HCT116 (cell line): ENCODE measurements around the gene UBE2L3. TPM values are rescaled to one million over a fixed set of nuclear protein-coding genes. Genes with fewer than 3 reads are reported as not detected.

Source experiments
- ATAC-seq: fragments of 200-7000 bp; cut with Tn5 transposase; 2 replicates; pipeline ENCODE4 v1.9.1; 2020; ENCODE audit warnings: mild to moderate bottlenecking, moderate library complexity
- BruUV-seq: library from RNA; stranded (reverse); fragments of 400-500 nt; replicated peaks from 2 replicates; lab custom pipeline; 2021; lab: Mats Ljungman, UMichigan
- CTCF ChIA-PET: fragments of 300-600 bp; sonication (Branson Sonifier 250); formaldehyde crosslinking; loops from one replicate; lab custom pipeline; 2021; ENCODE audit warnings: antibody characterized with exemption; lab: Charles Lee
- POLR2A ChIA-PET: fragments of 300-600, 350-600 bp; sonication (Branson Sonifier 250); formaldehyde crosslinking; loops from one replicate; lab custom pipeline; 2021; ENCODE audit warnings: antibody characterized with exemption; lab: Charles Lee
- RAD21 ChIA-PET, 2 experiments: fragments of 300-600 bp; sonication (Branson Sonifier 250); formaldehyde crosslinking; loops; one replicate each; lab custom pipeline; 2023; ENCODE audit warnings: low total read pairs in 2 of 2; ENCODE audit not compliant: uncharacterized antibody in 2 of 2, unreplicated experiment in 2 of 2, low non-redundant PET in 1 of 2; lab: Charles Lee
- DNase-seq: peaks from one replicate; pipeline ENCODE4 v3.0.0-alpha.2; 2010; ENCODE audit warnings: low read depth, low spot score
- H2AFZ ChIP-seq: fragments of 200-600 bp; shearing (Covaris generic), sonication (generic); 2 replicates; pipeline ENCODE4 v1.6.1; 2017; ENCODE audit warnings: low read depth, mixed run types, mixed read lengths, antibody characterized with exemption, low read length; ENCODE audit not compliant: poor library complexity, severe bottlenecking
- H3K27ac ChIP-seq: 2 replicates; pipeline ENCODE4 v1.5.1; 2012; ENCODE audit warnings: low read depth, low read length
- H3K27me3 ChIP-seq: fragments of 200-600 bp; sonication (generic); 2 replicates; pipeline ENCODE4 v1.6.1; 2016; ENCODE audit warnings: mixed run types, low read length, mixed read lengths; ENCODE audit not compliant: insufficient read depth
- H3K36me3 ChIP-seq, 2 experiments: fragments of 200-500 bp in 1 of 2; fragments of 200-600 bp in 1 of 2; sonication (Bioruptor generic) in 1 of 2; sonication (generic) in 1 of 2; 2 replicates each; pipeline versions ENCODE4 v1.5.1 to v1.6.1; 2014 to 2016; ENCODE audit warnings: low read length in 2 of 2, inconsistent platforms in 1 of 2, mixed read lengths in 1 of 2, mixed run types in 1 of 2; ENCODE audit not compliant: insufficient read depth in 2 of 2, control insufficient read depth in 1 of 2
- H3K4me1 ChIP-seq, 2 experiments: fragments of 200-600 bp in 1 of 2; sonication (generic) in 1 of 2; 2 replicates each; pipeline versions ENCODE4 v1.5.1 to v1.6.1; 2012 to 2017; ENCODE audit warnings: low read length in 2 of 2, inconsistent platforms in 1 of 2, mild to moderate bottlenecking in 1 of 2, mixed read lengths in 1 of 2, mixed run types in 1 of 2, moderate library complexity in 1 of 2; ENCODE audit not compliant: insufficient read depth in 2 of 2, control insufficient read depth in 1 of 2
- H3K4me2 ChIP-seq: fragments of 200-600 bp; sonication (generic); 2 replicates; pipeline ENCODE4 v1.6.1; 2017; ENCODE audit warnings: mixed run types, low read length, mixed read lengths
- H3K4me3 ChIP-seq, 2 experiments: fragments of 200-600 bp in 1 of 2; sonication (generic) in 1 of 2; replicated peaks in 1 of 2; 2 replicates each; pipeline ENCODE4 v1.5.1; 2011 to 2016; ENCODE audit warnings: low read length in 2 of 2, control low read depth in 1 of 2, low read depth in 1 of 2, mild to moderate bottlenecking in 1 of 2, mixed read lengths in 1 of 2, mixed run types in 1 of 2
- H3K79me2 ChIP-seq: fragments of 200-600 bp; sonication (generic); 2 replicates; pipeline ENCODE4 v1.6.1; 2017; ENCODE audit warnings: mild to moderate bottlenecking, mixed run types, low read length, moderate library complexity, mixed read lengths; ENCODE audit not compliant: insufficient read depth
- H3K9ac ChIP-seq: fragments of 200-600 bp; sonication (generic); 2 replicates; pipeline ENCODE4 v1.6.1; 2016; ENCODE audit warnings: low read length, mixed read lengths
- H3K9me2 ChIP-seq: fragments of 200-600 bp; sonication (generic), shearing (Covaris generic); 2 replicates; pipeline ENCODE4 v1.6.1; 2017; ENCODE audit warnings: mixed run types, mild to moderate bottlenecking, moderate library complexity; ENCODE audit not compliant: insufficient read depth
- H3K9me3 ChIP-seq, 2 experiments: fragments of 200-500 bp in 1 of 2; fragments of 200-600 bp in 1 of 2; sonication (Bioruptor generic) in 1 of 2; sonication (generic) in 1 of 2; 2 replicates each; pipeline ENCODE4 v1.6.1; 2014 to 2017; ENCODE audit warnings: low read length in 2 of 2, mixed read lengths in 2 of 2, inconsistent platforms in 1 of 2, low read depth in 1 of 2, mild to moderate bottlenecking in 1 of 2, mixed run types in 1 of 2, moderate library complexity in 1 of 2; ENCODE audit not compliant: control insufficient read depth in 1 of 2, insufficient read depth in 1 of 2
- H4K20me1 ChIP-seq: fragments of 200-600 bp; sonication (generic), shearing (Covaris generic); 2 replicates; pipeline ENCODE4 v1.6.1; 2017; ENCODE audit warnings: mixed run types, mild to moderate bottlenecking, moderate library complexity; ENCODE audit not compliant: insufficient read depth
- ATF3 ChIP-seq: IDR thresholded peaks from 2 replicates; pipeline ENCODE4 v1.6.1; 2012
- CBX3 ChIP-seq: IDR thresholded peaks from 2 replicates; pipeline ENCODE4 v1.6.1; 2012; ENCODE audit warnings: low read depth
- CEBPB ChIP-seq: IDR thresholded peaks from 2 replicates; pipeline ENCODE4 v1.6.1; 2012; ENCODE audit warnings: low read depth
- ELF1 ChIP-seq: IDR thresholded peaks from 2 replicates; pipeline ENCODE4 v1.6.1; 2012; ENCODE audit warnings: low read depth, borderline replicate concordance
- EZH2 ChIP-seq: fragments of 200-600 bp; sonication (generic); IDR thresholded peaks from 2 replicates; pipeline ENCODE4 v1.6.1; 2017; ENCODE audit warnings: antibody characterized with exemption, mixed run types
- EZH2phosphoT487 ChIP-seq: fragments of 200-600 bp; IDR thresholded peaks from 2 replicates; pipeline ENCODE4 v1.6.1; 2018; ENCODE audit warnings: antibody characterized with exemption, borderline replicate concordance
- POLR2A ChIP-seq: IDR thresholded peaks from 2 replicates; pipeline ENCODE4 v1.7.0; 2011; ENCODE audit warnings: borderline replicate concordance; ENCODE audit not compliant: insufficient read depth, insufficient read length; ENCODE audit errors: extremely low read depth
- POLR2AphosphoS5 ChIP-seq: IDR thresholded peaks from 2 replicates; pipeline ENCODE4 v1.6.1; 2011; ENCODE audit warnings: mild to moderate bottlenecking, low read depth, low read length, moderate library complexity
- SIN3A ChIP-seq: IDR thresholded peaks from 2 replicates; pipeline ENCODE4 v1.6.1; 2012; ENCODE audit warnings: low read depth
- SP1 ChIP-seq: IDR thresholded peaks from 2 replicates; pipeline ENCODE4 v1.6.1; 2012; ENCODE audit warnings: low read depth
- SRF ChIP-seq: IDR thresholded peaks from 2 replicates; pipeline ENCODE4 v1.6.1; 2012; ENCODE audit warnings: low read depth
- ZBTB33 ChIP-seq: IDR thresholded peaks from 2 replicates; pipeline ENCODE4 v1.6.1; 2011; ENCODE audit warnings: mild to moderate bottlenecking, low read length, moderate library complexity; ENCODE audit not compliant: insufficient replicate concordance; ENCODE audit errors: extremely low read depth
- ZFX ChIP-seq: fragments of 450-650 bp; IDR thresholded peaks from 2 replicates; pipeline ENCODE4 v1.6.1; 2017
- ZNF274 ChIP-seq: fragments of 200-500 bp; sonication (Bioruptor generic); IDR thresholded peaks from 2 replicates; pipeline ENCODE4 v1.6.1; 2014; ENCODE audit warnings: mild to moderate bottlenecking, low read depth, low read length, inconsistent platforms
- intact Hi-C: fragments of 100-400 bp; cut with micrococcal nuclease; formaldehyde crosslinking; loops from 2 replicates; pipeline ENCODE4 v1.10.0; 2022
- total RNA-seq: library from RNA; stranded (reverse); gene quantifications from one replicate; pipeline ENCODE4 v1.2.1, GENCODE V29; 2021; ENCODE audit not compliant: unreplicated experiment
- TF ChIP-seq, protein P1 (sequence below): IDR thresholded peaks from 2 replicates; pipeline ENCODE4 v1.6.1; 2012
- TF ChIP-seq, protein P2 (sequence below), 3 experiments: fragments of 200-600 bp in 1 of 3; sonication (generic) in 1 of 3; IDR thresholded peaks in 2 of 3; conservative IDR thresholded peaks in 1 of 3; 2 replicates each; pipeline ENCODE4 v1.5.1; 2012 to 2017; ENCODE audit warnings: low read depth in 2 of 3, low read length in 2 of 3, antibody characterized with exemption in 1 of 3, borderline replicate concordance in 1 of 3, control low read depth in 1 of 3, mild to moderate bottlenecking in 1 of 3, mixed read lengths in 1 of 3, mixed run types in 1 of 3, moderate library complexity in 1 of 3; ENCODE audit not compliant: insufficient read depth in 1 of 3

Gene UBE2L3
- total RNA-seq, 1 experiment from 2014 or later: 55.6 TPM

DNA sequence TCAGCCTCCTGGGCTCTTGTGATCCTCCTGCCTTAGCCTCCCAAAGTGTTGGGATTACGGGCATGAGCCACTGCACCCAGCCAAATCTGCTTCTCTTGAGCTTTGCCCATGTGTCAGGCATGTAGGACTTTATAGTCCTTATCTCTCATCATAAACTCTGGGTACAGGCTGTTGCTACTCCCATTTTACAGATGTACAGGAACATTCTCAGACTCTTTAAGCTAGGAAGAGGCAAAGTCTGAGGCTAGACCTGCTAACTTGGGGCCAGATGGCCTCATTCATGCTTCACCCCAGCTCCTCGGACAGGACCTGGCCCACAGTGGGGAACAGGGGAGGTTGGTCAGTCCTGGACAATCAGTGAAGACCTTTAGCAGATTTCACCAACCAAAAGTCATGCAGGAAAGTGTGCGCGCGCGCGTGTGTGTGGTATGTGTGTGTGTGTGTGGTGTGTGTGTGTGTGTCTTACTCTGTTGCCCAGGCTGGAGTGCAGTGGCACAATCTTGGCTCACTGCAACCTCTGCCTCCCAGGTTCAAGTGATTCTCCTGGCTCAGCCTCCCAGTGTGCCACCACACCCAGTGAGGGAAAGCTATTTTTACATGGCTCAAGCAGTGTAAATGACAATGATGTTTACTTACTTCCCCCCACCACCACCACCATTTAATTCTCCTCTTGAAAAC lies 38.5 kb downstream of the UBE2L3 start:
- POLR2A ChIA-PET: no interaction called here
- peaks cover 12% of the 10 kb centered on the region; the same call in 1 of the 2 replicates for H4K20me1 ChIP-seq
- CTCF ChIA-PET: interaction anchor here (1.8 to 2.0 kb wide), 2 partner anchors 23 to 37 kb away, joined by 4 to 7 read pairs; no protein-coding TSS in a partner anchor
- H3K27me3 ChIP-seq: no peaks in the 10 kb centered on the region
- H3K27ac ChIP-seq: 0 out of 2 replicates have a peak overlapping the region, but pooled peaks have one; percentile 15
- no peak for TF ChIP-seq CEBPB
- no peak for TF ChIP-seq ELF1
- no peak for TF ChIP-seq EZH2
- H2AFZ ChIP-seq: no peak overlapping the region
- no peaks in the 10 kb centered on the region for H3K9me2 ChIP-seq
- H3K4me1 ChIP-seq: peaks cover 21 to 33% of the 10 kb centered on the region in 2 experiments
- no TSS peak for BruUV-seq
- no peak overlapping the region for H3K9ac ChIP-seq
- intact Hi-C loops: no loop called here
- DNase-seq (no peak), ATAC-seq (no peak)
- H3K79me2 ChIP-seq: peaks cover 96% of the 10 kb centered on the region
- H3K36me3 ChIP-seq: peaks cover 4 to 5% of the 10 kb centered on the region in 2 experiments; a peak in 3 of 4 replicates
- no peak overlapping the region for H3K4me3 ChIP-seq
- no peak overlapping the region for H3K4me2 ChIP-seq
- RAD21 ChIA-PET: no interaction called here
- no peaks in the 10 kb centered on the region for H3K9me3 ChIP-seq

DNA sequence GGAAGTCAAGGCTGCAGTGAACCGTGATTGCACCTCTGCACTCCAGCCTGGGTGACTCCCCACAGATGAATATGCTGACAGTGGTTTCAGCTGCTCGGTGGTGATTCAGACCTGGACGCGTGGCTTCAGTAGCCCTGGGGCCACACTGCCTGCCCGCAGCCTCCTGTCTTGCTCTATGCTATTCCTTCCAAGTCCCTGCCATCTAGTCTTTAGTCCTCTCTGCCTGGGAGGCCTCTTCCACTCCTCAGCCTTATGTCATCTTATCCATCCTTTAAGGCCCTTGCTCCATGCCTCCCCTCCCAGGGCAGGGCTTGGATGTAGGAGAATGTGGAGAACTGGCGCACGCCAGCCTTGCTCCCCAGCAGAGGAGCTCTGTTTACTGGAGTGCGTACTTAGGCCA lies 39.3 kb downstream of the UBE2L3 start:
- BruUV-seq: no TSS peak
- H3K27me3 ChIP-seq: no peaks in the 10 kb centered on the region
- H4K20me1 ChIP-seq: peaks cover 12% of the 10 kb centered on the region; the same call in 1 of the 2 replicates
- no peak overlapping the region for H2AFZ ChIP-seq
- H3K4me1 ChIP-seq: peaks cover 21 to 33% of the 10 kb centered on the region in 2 experiments
- ATAC-seq: no peak
- TF ChIP-seq POLR2A (no peak), POLR2AphosphoS5 (no peak), EZH2 (no peak), ZFX (no peak), ATF3 (no peak), SIN3A (no peak), CEBPB (no peak), ZNF274 (no peak), EZH2phosphoT487 (no peak), SRF (no peak), CBX3 (no peak), SP1 (no peak), ZBTB33 (no peak)
- TF ChIP-seq, protein P1, sequence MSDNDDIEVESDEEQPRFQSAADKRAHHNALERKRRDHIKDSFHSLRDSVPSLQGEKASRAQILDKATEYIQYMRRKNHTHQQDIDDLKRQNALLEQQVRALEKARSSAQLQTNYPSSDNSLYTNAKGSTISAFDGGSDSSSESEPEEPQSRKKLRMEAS: no peak
- TF ChIP-seq, protein P2, sequence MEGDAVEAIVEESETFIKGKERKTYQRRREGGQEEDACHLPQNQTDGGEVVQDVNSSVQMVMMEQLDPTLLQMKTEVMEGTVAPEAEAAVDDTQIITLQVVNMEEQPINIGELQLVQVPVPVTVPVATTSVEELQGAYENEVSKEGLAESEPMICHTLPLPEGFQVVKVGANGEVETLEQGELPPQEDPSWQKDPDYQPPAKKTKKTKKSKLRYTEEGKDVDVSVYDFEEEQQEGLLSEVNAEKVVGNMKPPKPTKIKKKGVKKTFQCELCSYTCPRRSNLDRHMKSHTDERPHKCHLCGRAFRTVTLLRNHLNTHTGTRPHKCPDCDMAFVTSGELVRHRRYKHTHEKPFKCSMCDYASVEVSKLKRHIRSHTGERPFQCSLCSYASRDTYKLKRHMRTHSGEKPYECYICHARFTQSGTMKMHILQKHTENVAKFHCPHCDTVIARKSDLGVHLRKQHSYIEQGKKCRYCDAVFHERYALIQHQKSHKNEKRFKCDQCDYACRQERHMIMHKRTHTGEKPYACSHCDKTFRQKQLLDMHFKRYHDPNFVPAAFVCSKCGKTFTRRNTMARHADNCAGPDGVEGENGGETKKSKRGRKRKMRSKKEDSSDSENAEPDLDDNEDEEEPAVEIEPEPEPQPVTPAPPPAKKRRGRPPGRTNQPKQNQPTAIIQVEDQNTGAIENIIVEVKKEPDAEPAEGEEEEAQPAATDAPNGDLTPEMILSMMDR (IDR thresholded peaks at IDR 0.05 in 2 of 3, conservative IDR thresholded peaks at IDR 0.05 in 1 of 3; ENCODE audit: borderline replicate concordance in 1 of 3, insufficient read depth in 1 of 3, low read depth in 2 of 3, low read length in 2 of 3): no peak
- RAD21 ChIA-PET: no interaction called here
- no peak overlapping the region for H3K4me3 ChIP-seq
- H3K9ac ChIP-seq: no peak overlapping the region
- CTCF ChIA-PET: interaction anchor here (1.8 to 2.0 kb wide), 2 partner anchors 22 to 36 kb away, joined by 4 to 7 read pairs; no protein-coding TSS in a partner anchor
- no peaks in the 10 kb centered on the region for H3K9me2 ChIP-seq
- no peak for DNase-seq
- POLR2A ChIA-PET: no interaction called here
- H3K27ac ChIP-seq: no peak overlapping the region; the same call in 1 of the 2 replicates
- intact Hi-C loops: no loop called here
- peaks cover 5 to 11% of the 10 kb centered on the region in 2 experiments for H3K36me3 ChIP-seq
- H3K9me3 ChIP-seq: no peaks in the 10 kb centered on the region
- H3K79me2 ChIP-seq: peaks cover 97% of the 10 kb centered on the region
- peak overlapping the region; percentile 51 for H3K4me2 ChIP-seq
